ENCODE measurements around the gene TRAM2. TPM values are rescaled to one million over a fixed set of nuclear protein-coding genes. Genes with fewer than 3 reads are reported as not detected.

TRAM2 gene
- total and polyA plus RNA-seq, 2 of the 13 experiments (the other 11 are each of a cell fraction or from before 2014, with no cell fraction given), result 49.1 to 72.5 TPM

GRCh38 chr6:52576392-52577021, 353 bp downstream of the TRAM2 start (continued):
- TF ChIP-seq ZHX2 (IDR thresholded peaks at IDR 0.05; ENCODE audit: low read depth) (no peak), ZHX2 (CRISPR knock-in tag; IDR thresholded peaks at IDR 0.05; ENCODE audit: borderline replicate concordance) (no peak), SSRP1 (CRISPR knock-in tag; IDR thresholded peaks at IDR 0.05) (peak; percentile 71), ZNF816 (CRISPR knock-in tag; IDR thresholded peaks at IDR 0.05; ENCODE audit: borderline replicate concordance) (peak; percentile 17; the same call in 1 of the 2 replicates), SIX4 (CRISPR knock-in tag; IDR thresholded peaks at IDR 0.05) (no peak; the same call in 1 of the 2 replicates), ZNF296 (CRISPR knock-in tag; conservative IDR thresholded peaks at IDR 0.05) (peak; percentile 19; the same call in 1 of the 2 replicates), TCF12 (IDR thresholded peaks at IDR 0.05) (no peak), TCF12 (CRISPR knock-in tag; IDR thresholded peaks at IDR 0.05) (no peak), ZMAT3 (CRISPR knock-in tag; conservative IDR thresholded peaks at IDR 0.05) (peak; percentile 82), DNMT1 (CRISPR knock-in tag; IDR thresholded peaks at IDR 0.05) (peak; percentile 56; the same call in 1 of the 2 replicates), ZNF543 (CRISPR knock-in tag; IDR thresholded peaks at IDR 0.05) (no peak; the same call in 1 of the 2 replicates), MAFG (CRISPR knock-in tag; IDR thresholded peaks at IDR 0.05) (no peak), ZNF232 (CRISPR knock-in tag; IDR thresholded peaks at IDR 0.05; ENCODE audit: borderline replicate concordance) (no peak), FLYWCH1 (CRISPR knock-in tag; IDR thresholded peaks at IDR 0.05) (no peak), FOXO4 (CRISPR knock-in tag; conservative IDR thresholded peaks at IDR 0.05) (no peak), ZC3H13 (CRISPR knock-in tag; IDR thresholded peaks at IDR 0.05) (no peak), ZNF639 (CRISPR knock-in tag; conservative IDR thresholded peaks at IDR 0.05) (no peak; the same call in 1 of the 2 replicates), BRF2 (CRISPR knock-in tag; IDR thresholded peaks at IDR 0.05) (no peak), ZBTB39 (CRISPR knock-in tag; IDR thresholded peaks at IDR 0.05) (peak; percentile 68; the same call in 1 of the 2 replicates)

Data from HepG2 (cell line).